HCT116 (cell line): Measurements from ENCODE around the gene EFEMP2. TPM values are rescaled to one million over a fixed set of nuclear protein-coding genes. Genes with fewer than 3 reads are reported as not detected.

Experiments
- ATAC-seq: fragments of 200-7000 bp; cut with Tn5 transposase; 2 replicates; pipeline ENCODE4 v1.9.1; 2020; ENCODE audit warnings: mild to moderate bottlenecking, moderate library complexity
- BruUV-seq: library from RNA; stranded (reverse); fragments of 400-500 nt; replicated peaks from 2 replicates; lab custom pipeline; 2021; lab: Mats Ljungman, UMichigan
- CTCF ChIA-PET: fragments of 300-600 bp; sonication (Branson Sonifier 250); formaldehyde crosslinking; loops from one replicate; lab custom pipeline; 2021; ENCODE audit warnings: antibody characterized with exemption; lab: Charles Lee
- POLR2A ChIA-PET: fragments of 300-600, 350-600 bp; sonication (Branson Sonifier 250); formaldehyde crosslinking; loops from one replicate; lab custom pipeline; 2021; ENCODE audit warnings: antibody characterized with exemption; lab: Charles Lee
- RAD21 ChIA-PET, 2 experiments: fragments of 300-600 bp; sonication (Branson Sonifier 250); formaldehyde crosslinking; loops; one replicate each; lab custom pipeline; 2023; ENCODE audit warnings: low total read pairs in 2 of 2; ENCODE audit not compliant: uncharacterized antibody in 2 of 2, unreplicated experiment in 2 of 2, low non-redundant PET in 1 of 2; lab: Charles Lee
- DNase-seq: peaks from one replicate; pipeline ENCODE4 v3.0.0-alpha.2; 2010; ENCODE audit warnings: low read depth, low spot score
- H2AFZ ChIP-seq: fragments of 200-600 bp; shearing (Covaris generic), sonication (generic); 2 replicates; pipeline ENCODE4 v1.6.1; 2017; ENCODE audit warnings: low read depth, mixed run types, mixed read lengths, antibody characterized with exemption, low read length; ENCODE audit not compliant: poor library complexity, severe bottlenecking
- H3K27ac ChIP-seq: 2 replicates; pipeline ENCODE4 v1.5.1; 2012; ENCODE audit warnings: low read depth, low read length
- H3K27me3 ChIP-seq: fragments of 200-600 bp; sonication (generic); 2 replicates; pipeline ENCODE4 v1.6.1; 2016; ENCODE audit warnings: mixed run types, low read length, mixed read lengths; ENCODE audit not compliant: insufficient read depth
- H3K36me3 ChIP-seq, 2 experiments: fragments of 200-500 bp in 1 of 2; fragments of 200-600 bp in 1 of 2; sonication (Bioruptor generic) in 1 of 2; sonication (generic) in 1 of 2; 2 replicates each; pipeline versions ENCODE4 v1.5.1 to v1.6.1; 2014 to 2016; ENCODE audit warnings: low read length in 2 of 2, inconsistent platforms in 1 of 2, mixed read lengths in 1 of 2, mixed run types in 1 of 2; ENCODE audit not compliant: insufficient read depth in 2 of 2, control insufficient read depth in 1 of 2
- H3K4me1 ChIP-seq, 2 experiments: fragments of 200-600 bp in 1 of 2; sonication (generic) in 1 of 2; 2 replicates each; pipeline versions ENCODE4 v1.5.1 to v1.6.1; 2012 to 2017; ENCODE audit warnings: low read length in 2 of 2, inconsistent platforms in 1 of 2, mild to moderate bottlenecking in 1 of 2, mixed read lengths in 1 of 2, mixed run types in 1 of 2, moderate library complexity in 1 of 2; ENCODE audit not compliant: insufficient read depth in 2 of 2, control insufficient read depth in 1 of 2
- H3K4me2 ChIP-seq: fragments of 200-600 bp; sonication (generic); 2 replicates; pipeline ENCODE4 v1.6.1; 2017; ENCODE audit warnings: mixed run types, low read length, mixed read lengths
- H3K4me3 ChIP-seq, 2 experiments: fragments of 200-600 bp in 1 of 2; sonication (generic) in 1 of 2; replicated peaks in 1 of 2; 2 replicates each; pipeline ENCODE4 v1.5.1; 2011 to 2016; ENCODE audit warnings: low read length in 2 of 2, control low read depth in 1 of 2, low read depth in 1 of 2, mild to moderate bottlenecking in 1 of 2, mixed read lengths in 1 of 2, mixed run types in 1 of 2
- H3K79me2 ChIP-seq: fragments of 200-600 bp; sonication (generic); 2 replicates; pipeline ENCODE4 v1.6.1; 2017; ENCODE audit warnings: mild to moderate bottlenecking, mixed run types, low read length, moderate library complexity, mixed read lengths; ENCODE audit not compliant: insufficient read depth
- H3K9ac ChIP-seq: fragments of 200-600 bp; sonication (generic); 2 replicates; pipeline ENCODE4 v1.6.1; 2016; ENCODE audit warnings: low read length, mixed read lengths
- H3K9me2 ChIP-seq: fragments of 200-600 bp; sonication (generic), shearing (Covaris generic); 2 replicates; pipeline ENCODE4 v1.6.1; 2017; ENCODE audit warnings: mixed run types, mild to moderate bottlenecking, moderate library complexity; ENCODE audit not compliant: insufficient read depth
- H3K9me3 ChIP-seq, 2 experiments: fragments of 200-500 bp in 1 of 2; fragments of 200-600 bp in 1 of 2; sonication (Bioruptor generic) in 1 of 2; sonication (generic) in 1 of 2; 2 replicates each; pipeline ENCODE4 v1.6.1; 2014 to 2017; ENCODE audit warnings: low read length in 2 of 2, mixed read lengths in 2 of 2, inconsistent platforms in 1 of 2, low read depth in 1 of 2, mild to moderate bottlenecking in 1 of 2, mixed run types in 1 of 2, moderate library complexity in 1 of 2; ENCODE audit not compliant: control insufficient read depth in 1 of 2, insufficient read depth in 1 of 2
- H4K20me1 ChIP-seq: fragments of 200-600 bp; sonication (generic), shearing (Covaris generic); 2 replicates; pipeline ENCODE4 v1.6.1; 2017; ENCODE audit warnings: mixed run types, mild to moderate bottlenecking, moderate library complexity; ENCODE audit not compliant: insufficient read depth
- ATF3 ChIP-seq: IDR thresholded peaks from 2 replicates; pipeline ENCODE4 v1.6.1; 2012
- CTCF ChIP-seq, 3 experiments: fragments of 200-600 bp in 1 of 3; sonication (generic) in 1 of 3; IDR thresholded peaks in 2 of 3; conservative IDR thresholded peaks in 1 of 3; 2 replicates each; pipeline ENCODE4 v1.5.1; 2012 to 2017; ENCODE audit warnings: low read depth in 2 of 3, low read length in 2 of 3, antibody characterized with exemption in 1 of 3, borderline replicate concordance in 1 of 3, control low read depth in 1 of 3, mild to moderate bottlenecking in 1 of 3, mixed read lengths in 1 of 3, mixed run types in 1 of 3, moderate library complexity in 1 of 3; ENCODE audit not compliant: insufficient read depth in 1 of 3
- EGR1 ChIP-seq: IDR thresholded peaks from 2 replicates; pipeline ENCODE4 v1.6.1; 2012; ENCODE audit warnings: low read depth
- EZH2 ChIP-seq: fragments of 200-600 bp; sonication (generic); IDR thresholded peaks from 2 replicates; pipeline ENCODE4 v1.6.1; 2017; ENCODE audit warnings: antibody characterized with exemption, mixed run types
- EZH2phosphoT487 ChIP-seq: fragments of 200-600 bp; IDR thresholded peaks from 2 replicates; pipeline ENCODE4 v1.6.1; 2018; ENCODE audit warnings: antibody characterized with exemption, borderline replicate concordance
- MAX ChIP-seq: IDR thresholded peaks from 2 replicates; pipeline ENCODE4 v1.6.1; 2012
- POLR2A ChIP-seq: IDR thresholded peaks from 2 replicates; pipeline ENCODE4 v1.7.0; 2011; ENCODE audit warnings: borderline replicate concordance; ENCODE audit not compliant: insufficient read depth, insufficient read length; ENCODE audit errors: extremely low read depth
- RAD21 ChIP-seq: IDR thresholded peaks from 2 replicates; pipeline ENCODE4 v1.6.1; 2012; ENCODE audit warnings: low read depth, mild to moderate bottlenecking
- REST ChIP-seq: IDR thresholded peaks from 2 replicates; pipeline ENCODE4 v1.6.1; 2012; ENCODE audit warnings: low read depth
- SIN3A ChIP-seq: IDR thresholded peaks from 2 replicates; pipeline ENCODE4 v1.6.1; 2012; ENCODE audit warnings: low read depth
- SP1 ChIP-seq: IDR thresholded peaks from 2 replicates; pipeline ENCODE4 v1.6.1; 2012; ENCODE audit warnings: low read depth
- SRF ChIP-seq: IDR thresholded peaks from 2 replicates; pipeline ENCODE4 v1.6.1; 2012; ENCODE audit warnings: low read depth
- YY1 ChIP-seq: IDR thresholded peaks from 2 replicates; pipeline ENCODE4 v1.6.1; 2011; ENCODE audit warnings: low read length, low read depth, moderate library complexity, mild to moderate bottlenecking; ENCODE audit not compliant: insufficient replicate concordance; ENCODE audit errors: extremely low read depth
- intact Hi-C: fragments of 100-400 bp; cut with micrococcal nuclease; formaldehyde crosslinking; loops from 2 replicates; pipeline ENCODE4 v1.10.0; 2022
- total RNA-seq: library from RNA; stranded (reverse); gene quantifications from one replicate; pipeline ENCODE4 v1.2.1, GENCODE V29; 2021; ENCODE audit not compliant: unreplicated experiment

EFEMP2 gene
- total RNA-seq, 1 experiment from 2014 or later = 8.4 TPM

- TF ChIP-seq CTCF (IDR thresholded peaks at IDR 0.05 in 2 of 3, conservative IDR thresholded peaks at IDR 0.05 in 1 of 3; ENCODE audit: borderline replicate concordance in 1 of 3, insufficient read depth in 1 of 3, low read depth in 2 of 3, low read length in 2 of 3) = no peak
- no peak for TF ChIP-seq SRF
- TF ChIP-seq, all 23 proteins: peak for 0
Observed at GRCh38 chr11:65915101-65915820, 42.7 kb upstream of the EFEMP2 start (continued).

GRCh38 chr11:65912845-65913244, 40.2 kb upstream of the EFEMP2 start:
- CTCF ChIA-PET = interaction anchor here (2.9 kb wide), 1 partner anchor 24 kb away, joined by 19 read pairs; the partner anchor contains the start of genes CCDC85B and FIBP
- RAD21 ChIA-PET = interaction anchor here in 1 of 2 experiments (0.7 kb wide), 1 partner anchor 24 kb away, joined by 3 read pairs; the partner anchor contains the start of gene FIBP
- DNase-seq (no peak), ATAC-seq (no peak)
- no peak overlapping the region for H3K4me3 ChIP-seq
- peak overlapping the region; percentile 96 for H3K4me2 ChIP-seq
- H3K79me2 ChIP-seq = peaks cover 21% of the 10 kb centered on the region
- peak overlapping the region; percentile 75 for H3K9ac ChIP-seq
- no peaks in the 10 kb centered on the region; a peak in 1 of 4 replicates for H3K36me3 ChIP-seq
- intact Hi-C loops = no loop called here
- peaks cover 67 to 97% of the 10 kb centered on the region in 2 experiments for H3K4me1 ChIP-seq
- no peaks in the 10 kb centered on the region for H3K27me3 ChIP-seq
- peak overlapping the region; percentile 75 for H3K27ac ChIP-seq
- POLR2A ChIA-PET = interaction anchor here (0.6 to 4.8 kb wide), 4 partner anchors 10 to 23 kb away, joined by 3 to 39 read pairs (median 20); partner anchors contain the start of genes CCDC85B, FIBP and FOSL1
- H3K9me2 ChIP-seq = no peaks in the 10 kb centered on the region
- BruUV-seq = no TSS peak
- H2AFZ ChIP-seq = no peak overlapping the region
- H3K9me3 ChIP-seq = no peaks in the 10 kb centered on the region
- H4K20me1 ChIP-seq = no peaks in the 10 kb centered on the region
- TF ChIP-seq MAX (no peak), SP1 (no peak), POLR2A (no peak), EZH2phosphoT487 (no peak), ATF3 (no peak), YY1 (no peak), RAD21 (no peak), EGR1 (no peak), REST (no peak), SIN3A (no peak), SRF (no peak), EZH2 (no peak), CTCF (IDR thresholded peaks at IDR 0.05 in 2 of 3, conservative IDR thresholded peaks at IDR 0.05 in 1 of 3; ENCODE audit: borderline replicate concordance in 1 of 3, insufficient read depth in 1 of 3, low read depth in 2 of 3, low read length in 2 of 3) (no peak)
